Spleen (tissue), 11 donors: ENCODE data around the gene FLNB. TPM values are rescaled to one million over a fixed set of nuclear protein-coding genes. Genes with fewer than 3 reads are reported as not detected.

Experiments used
- DNase-seq: peaks from one replicate; pipeline ENCODE4 v3.0.0-alpha.2; 2020
- H3K27ac ChIP-seq, 8 donors: fragments of 200-600 bp; sonication (generic) in 7 of 8; 1 replicate in 4 of 8; 2 replicates in 4 of 8; pipeline versions ENCODE4 v1.5.0 to v1.8.0; 2016 to 2021; ENCODE audit warnings: inconsistent platforms in 4 of 8, mild to moderate bottlenecking in 4 of 8, moderate library complexity in 1 of 8
- H3K27me3 ChIP-seq, 7 donors: fragments of 200-600 bp; sonication (generic) in 6 of 7; replicated peaks in 1 of 7; 1 replicate in 4 of 7; 2 replicates in 3 of 7; pipeline versions ENCODE4 v1.5.0 to v1.8.0; 2016 to 2021; ENCODE audit warnings: inconsistent platforms in 3 of 7, mild to moderate bottlenecking in 1 of 7
- H3K36me3 ChIP-seq, 6 donors: fragments of 200-600 bp; sonication (generic) in 5 of 6; 1 replicate in 4 of 6; 2 replicates in 2 of 6; pipeline versions ENCODE4 v1.5.0 to v1.8.0; 2016 to 2021; ENCODE audit warnings: inconsistent platforms in 2 of 6
- H3K4me1 ChIP-seq, 6 donors: fragments of 200-600 bp; sonication (generic) in 5 of 6; 1 replicate in 3 of 6; 2 replicates in 3 of 6; pipeline versions ENCODE4 v1.5.0 to v1.8.0; 2016 to 2021; ENCODE audit warnings: inconsistent platforms in 3 of 6
- H3K4me3 ChIP-seq, 8 donors: fragments of 200-600 bp; sonication (generic) in 7 of 8; 1 replicate in 4 of 8; 2 replicates in 4 of 8; pipeline versions ENCODE4 v1.5.0 to v1.8.0; 2016 to 2021; ENCODE audit warnings: inconsistent platforms in 4 of 8, mild to moderate bottlenecking in 4 of 8, moderate library complexity in 2 of 8
- H3K9me3 ChIP-seq, 8 donors: fragments of 200-600 bp; sonication (generic) in 7 of 8; 1 replicate in 4 of 8; 2 replicates in 4 of 8; pipeline versions ENCODE4 v1.5.0 to v1.8.0; 2016 to 2021; ENCODE audit warnings: inconsistent platforms in 4 of 8
- CTCF ChIP-seq, 11 experiments: fragments of 200-600 bp in 7 of 11; fragments of 450-650 bp in 4 of 11; sonication (generic) in 4 of 11; IDR thresholded peaks in 8 of 11; conservative IDR thresholded peaks in 3 of 11; 1 replicate in 7 of 11; 2 replicates in 4 of 11; pipeline versions ENCODE4 v1.4.0 to v1.8.0; 2016 to 2021; ENCODE audit warnings: antibody characterized with exemption in 11 of 11, inconsistent platforms in 4 of 11, mild to moderate bottlenecking in 1 of 11
- POLR2A ChIP-seq, 3 donors: fragments of 450-650 bp; IDR thresholded peaks; one replicate each; pipeline ENCODE4 v1.5.1; 2017; ENCODE audit warnings: antibody characterized with exemption in 3 of 3, mild to moderate bottlenecking in 1 of 3
- POLR2AphosphoS5 ChIP-seq, 3 donors: sonication (generic); formaldehyde crosslinking; IDR thresholded peaks; one replicate each; pipeline ENCODE4 v1.5.1; 2017; ENCODE audit warnings: antibody characterized with exemption in 3 of 3
- WGBS, 5 donors: extraction: QIAGEN DNeasy Blood & Tissue Kit in 3 of 5; methylation state at CpG; one replicate each; pipeline versions ENCODE4 v1.1.5 to v1.1.7; 2013 to 2018; 5-methylcytosine and 5-hydroxymethylcytosine counted together
- intact Hi-C: fragments of 100-400 bp; cut with DNase I; formaldehyde crosslinking; loops from one replicate; pipeline ENCODE4 v1.15.0; 2023; ENCODE audit warnings: low total_unique reads
- polyA plus RNA-seq, 3 donors: library from polyadenylated mRNA; stranded (reverse); fragments of 200-250 nt; gene quantifications; one replicate each; pipeline ENCODE4 v1.2.1, GENCODE V29; 2013
- total RNA-seq, 7 donors: library from RNA; depleted of rRNA in 3 of 7; stranded (reverse); fragments of >200 nt in 3 of 7; fragmentation: NEBNext Ultra II Directional in 4 of 7; extraction: Animal tissue kit (Norgen Biotek cat#: 25700) in 4 of 7; gene quantifications; one replicate each; pipeline versions ENCODE4 v1.1.0 to v1.2.1, GENCODE V29; 2016 to 2021
- donor health status: healthy with polysubstance abuse.
- donor health status: DM: no; HTN: no; CAD: no; lungs with moderate emphysema.
- donor health status: DM: no; HTN: no; CAD: no.
- donor health status: Bipolar disorder and iron deficiency.
- donor health status: healthy.
- donor health status: DM: no; HTN: no; CAD: no.
- donor health status: DM: yes; HTN: yes; CAD: no.

FLNB gene
- total and polyA plus RNA-seq, 10 donors, result 38.9 to 163 (median 96.7) TPM

GRCh38 chr3:58077596-58078285, 69.5 kb downstream of the FLNB start:
- TF ChIP-seq CTCF (IDR thresholded peaks at IDR 0.05 in 8 of 11, conservative IDR thresholded peaks at IDR 0.05 in 3 of 11), result no peak
- no peak for TF ChIP-seq POLR2AphosphoS5 (IDR thresholded peaks at IDR 0.05)
- TF ChIP-seq POLR2A (IDR thresholded peaks at IDR 0.05), result no peak
- no peak overlapping the region for H3K27ac ChIP-seq
- no peak for DNase-seq
- H3K27me3 ChIP-seq, result no peaks in the 10 kb centered on the region
- peaks cover 13 to 54% (median 29%) of the 10 kb centered on the region in 6 donors for H3K4me1 ChIP-seq
- peaks cover 0 to 60% (median 18%) of the 10 kb centered on the region in 6 donors for H3K36me3 ChIP-seq
- intact Hi-C loops, result loop anchor here (10.0 kb wide), 1 partner anchor 53 kb away; no protein-coding TSS in a partner anchor
- no peaks in the 10 kb centered on the region for H3K9me3 ChIP-seq
- no peak overlapping the region for H3K4me3 ChIP-seq

- 89 to 95% (median 93%) methylated on average over 4 of the region's 4 CpGs for WGBS, 5 donors
- no peak overlapping the region for H3K27ac ChIP-seq
- intact Hi-C loops, result loop anchor here (10.0 kb wide), 1 partner anchor 54 kb away; no protein-coding TSS in a partner anchor
- H3K4me3 ChIP-seq, result no peak overlapping the region
- DNase-seq, result no peak
- H3K4me1 ChIP-seq, result peaks cover 10 to 54% (median 23%) of the 10 kb centered on the region in 6 donors
- TF ChIP-seq POLR2A (IDR thresholded peaks at IDR 0.05) (no peak), CTCF (IDR thresholded peaks at IDR 0.05 in 8 of 11, conservative IDR thresholded peaks at IDR 0.05 in 3 of 11) (no peak), POLR2AphosphoS5 (IDR thresholded peaks at IDR 0.05) (no peak)
- H3K27me3 ChIP-seq, result no peaks in the 10 kb centered on the region
- H3K9me3 ChIP-seq, result no peaks in the 10 kb centered on the region
- peaks cover 0 to 62% (median 18%) of the 10 kb centered on the region in 6 donors for H3K36me3 ChIP-seq
Measured at GRCh38 chr3:58078610-58079009, 70.4 kb downstream of the FLNB start.

GRCh38 chr3:58079773-58080172, 71.6 kb downstream of the FLNB start:
- Histone ChIP-seq H3K4me1 (peaks cover 3 to 54% (median 20%) of the 10 kb centered on the region in 6 donors), H3K36me3 (peaks cover 0 to 62% (median 18%) of the 10 kb centered on the region in 6 donors), H3K27me3 (no peaks in the 10 kb centered on the region), H3K4me3 (no peak overlapping the region), H3K9me3 (no peaks in the 10 kb centered on the region), H3K27ac (no peak overlapping the region)
- intact Hi-C loops, result loop anchor here (10.0 kb wide), 1 partner anchor 55 kb away; no protein-coding TSS in a partner anchor
- no peak for DNase-seq
- 53 to 86% (median 74%) methylated on average over 9 of the region's 9 CpGs for WGBS, 5 donors
- TF ChIP-seq POLR2AphosphoS5 (IDR thresholded peaks at IDR 0.05) (no peak), CTCF (IDR thresholded peaks at IDR 0.05 in 8 of 11, conservative IDR thresholded peaks at IDR 0.05 in 3 of 11) (no peak), POLR2A (IDR thresholded peaks at IDR 0.05) (no peak)

- H3K36me3 ChIP-seq, result peaks cover 0 to 56% (median 18%) of the 10 kb centered on the region in 6 donors
- H3K27ac ChIP-seq, result peak overlapping the region in 2 of 8 donors; percentile 4 to 51
- H3K27me3 ChIP-seq, result no peaks in the 10 kb centered on the region
- intact Hi-C loops, result no loop called here
- DNase-seq, result no peak
- TF ChIP-seq POLR2A (IDR thresholded peaks at IDR 0.05) (no peak), CTCF (IDR thresholded peaks at IDR 0.05 in 8 of 11, conservative IDR thresholded peaks at IDR 0.05 in 3 of 11) (no peak), POLR2AphosphoS5 (IDR thresholded peaks at IDR 0.05) (no peak)
- WGBS, 5 donors, result 13 to 47% (median 19%) methylated on average over 6 to 7 of the region's 7 CpGs
- no peak overlapping the region for H3K4me3 ChIP-seq
- H3K4me1 ChIP-seq, result peaks cover 8 to 63% (median 35%) of the 10 kb centered on the region in 6 donors
- no peaks in the 10 kb centered on the region for H3K9me3 ChIP-seq
Measured at GRCh38 chr3:58082047-58082446, 73.8 kb downstream of the FLNB start.
